Astrocyte of the spinal cord (primary cell): Measurements from ENCODE around the gene HCRT.

ENCODE experiments used
- DNase-seq: peaks from one replicate; pipeline ENCODE4 v3.0.0; 2011; ENCODE audit warnings: low read depth, low spot score
- H3K4me3 ChIP-seq: 2 replicates; pipeline ENCODE4 v1.5.1; 2011; ENCODE audit warnings: low read depth, mild to moderate bottlenecking, low read length, moderate library complexity
- CTCF ChIP-seq: IDR thresholded peaks from 2 replicates; pipeline ENCODE4 v1.5.1; 2012; ENCODE audit warnings: low read depth, mild to moderate bottlenecking, low read length, inconsistent platforms
- in situ Hi-C: cut with HindIII; loops from 2 replicates; pipeline ENCODE4 v1.10.0; 2017; ENCODE audit warnings: low sequenced_read_pairs

Gene HCRT

GRCh38 chr17:42183741-42184711 lies 1.2 kb downstream of the HCRT start:
- in situ Hi-C loops, result no loop called here

GRCh38 chr17:42182927-42183734 lies 2.1 kb downstream of the HCRT start:
- in situ Hi-C loops, result no loop called here
- DNase-seq, result peak; percentile 12
- H3K4me3 ChIP-seq, result no peak overlapping the region
- no peak for TF ChIP-seq CTCF

More at GRCh38 chr17:42183741-42184711, 1.2 kb downstream of the HCRT start:
- peak; percentile 61 for DNase-seq
- peak; percentile 66 for TF ChIP-seq CTCF
- peak overlapping the region; percentile 52 for H3K4me3 ChIP-seq

- no peak overlapping the region for H3K4me3 ChIP-seq
- no peak for TF ChIP-seq CTCF
- in situ Hi-C loops, result no loop called here
- no peak for DNase-seq
These were observed 3.4 kb downstream of the HCRT start for GRCh38 chr17:42181851-42182207.

- in situ Hi-C loops, result no loop called here
- TF ChIP-seq CTCF, result peak; percentile 47
- no peak within 1 kb of the TSS for H3K4me3 ChIP-seq
- DNase-seq, result peak; percentile 47
These were observed 4.1 kb downstream of the HCRT start, which contains the start of gene KCNH4 for GRCh38 chr17:42180922-42181850. Gene KCNH4 (minus strand): TSS chr17:42181142. CDS start chr17:42180945, 197 bp downstream.

- H3K4me3 ChIP-seq, result no peak overlapping the region
- no peak for DNase-seq
- in situ Hi-C loops, result no loop called here
- no peak for TF ChIP-seq CTCF
These were observed 4.8 kb downstream of the HCRT start for GRCh38 chr17:42180411-42180921.
